GM18526 (cell line): ENCODE measurements around the gene TMC3.

Source experiments
- POLR2A ChIP-seq: IDR thresholded peaks from 3 replicates; pipeline ENCODE4 v1.6.1; 2011; ENCODE audit not compliant: insufficient read length; ENCODE audit errors: extremely low read depth

The TMC3 gene

GRCh38 chr15:81361891-81362290 lies 12.1 kb downstream of the TMC3 start:
- no peak for TF ChIP-seq POLR2A

- TF ChIP-seq POLR2A, result no peak
Observed at GRCh38 chr15:81360491-81360890, 13.5 kb downstream of the TMC3 start.

GRCh38 chr15:81358248-81358647 lies 15.8 kb downstream of the TMC3 start:
- TF ChIP-seq POLR2A, result no peak

- TF ChIP-seq POLR2A, result no peak
Observed at GRCh38 chr15:81357180-81357686, 16.8 kb downstream of the TMC3 start.

GRCh38 chr15:81356252-81356651 lies 17.8 kb downstream of the TMC3 start:
- TF ChIP-seq POLR2A, result no peak

- no peak for TF ChIP-seq POLR2A
Observed at GRCh38 chr15:81351651-81352050, 22.4 kb downstream of the TMC3 start.

- TF ChIP-seq POLR2A, result no peak
Observed at GRCh38 chr15:81349271-81349670, 24.7 kb downstream of the TMC3 start.

- no peak for TF ChIP-seq POLR2A
Observed at GRCh38 chr15:81347910-81348309, 26.1 kb downstream of the TMC3 start.

GRCh38 chr15:81346611-81347010 lies 27.4 kb downstream of the TMC3 start:
- no peak for TF ChIP-seq POLR2A

GRCh38 chr15:81343371-81343770 lies 30.6 kb downstream of the TMC3 start:
- no peak for TF ChIP-seq POLR2A

- no peak for TF ChIP-seq POLR2A
Observed at GRCh38 chr15:81341351-81341750, 32.7 kb downstream of the TMC3 start.

GRCh38 chr15:81339851-81340250 lies 34.2 kb downstream of the TMC3 start:
- no peak for TF ChIP-seq POLR2A

GRCh38 chr15:81339321-81339720 lies 34.7 kb downstream of the TMC3 start:
- TF ChIP-seq POLR2A, result no peak

- no peak for TF ChIP-seq POLR2A
Observed at GRCh38 chr15:81338170-81339007, 35.6 kb downstream of the TMC3 start.

GRCh38 chr15:81337713-81338157 lies 36.3 kb downstream of the TMC3 start:
- no peak for TF ChIP-seq POLR2A

- no peak for TF ChIP-seq POLR2A
Observed at GRCh38 chr15:81337241-81337640, 36.8 kb downstream of the TMC3 start.

GRCh38 chr15:81336568-81336967 lies 37.4 kb downstream of the TMC3 start:
- TF ChIP-seq POLR2A, result no peak
